Lung (tissue), 12 donors: ENCODE data around the gene ZRANB3. TPM values are rescaled to one million over a fixed set of nuclear protein-coding genes. Genes with fewer than 3 reads are reported as not detected.

ENCODE experiments used
- ATAC-seq: fragments of 200-7000 bp; cut with Tn5 transposase; one replicate; pipeline ENCODE4 v1.9.1; 2020; ENCODE audit warnings: moderate number of reproducible peaks; ENCODE audit not compliant: insufficient read depth, low FRiP score
- DNase-seq, 3 donors: peaks; one replicate each; pipeline ENCODE4 v3.0.0-alpha.2; 2013 to 2017
- H3K27ac ChIP-seq, 2 donors: one replicate each; pipeline ENCODE4 v1.5.1; 2013; ENCODE audit warnings: mild to moderate bottlenecking in 2 of 2, moderate library complexity in 2 of 2, control low read depth in 1 of 2, inconsistent platforms in 1 of 2, low read depth in 1 of 2, low read length in 1 of 2
- H3K27me3 ChIP-seq, 3 donors: one replicate each; pipeline ENCODE4 v1.5.1; 2013; ENCODE audit warnings: low read length in 2 of 3; ENCODE audit not compliant: control insufficient read depth in 3 of 3, insufficient read depth in 3 of 3
- H3K36me3 ChIP-seq, 4 donors: one replicate each; pipeline ENCODE4 v1.5.1; 2013; ENCODE audit warnings: low read length in 4 of 4, mild to moderate bottlenecking in 1 of 4, moderate library complexity in 1 of 4; ENCODE audit not compliant: control insufficient read depth in 4 of 4, insufficient read depth in 4 of 4
- H3K4me1 ChIP-seq, 5 donors: one replicate each; pipeline ENCODE4 v1.5.1; 2013; ENCODE audit warnings: low read length in 5 of 5, mild to moderate bottlenecking in 2 of 5, moderate library complexity in 1 of 5; ENCODE audit not compliant: control insufficient read depth in 5 of 5, insufficient read depth in 5 of 5
- H3K4me3 ChIP-seq: one replicate; pipeline ENCODE4 v1.5.1; 2013; ENCODE audit warnings: mild to moderate bottlenecking, control low read depth, moderate library complexity
- H3K9ac ChIP-seq, 2 donors: one replicate each; pipeline ENCODE4 v1.5.1; 2013; ENCODE audit warnings: low read length in 2 of 2, control low read depth in 1 of 2; ENCODE audit not compliant: insufficient read depth in 1 of 2
- H3K9me3 ChIP-seq, 4 donors: one replicate each; pipeline ENCODE4 v1.5.1; 2013; ENCODE audit warnings: low read length in 3 of 4, mild to moderate bottlenecking in 1 of 4, moderate library complexity in 1 of 4; ENCODE audit not compliant: control insufficient read depth in 4 of 4, insufficient read depth in 3 of 4
- WGBS, 2 donors: extraction: QIAGEN DNeasy Blood & Tissue Kit; methylation state at CpG; one replicate each; pipeline ENCODE4 v1.1.7; 2013; 5-methylcytosine and 5-hydroxymethylcytosine counted together
- polyA plus RNA-seq, 2 donors: library from polyadenylated mRNA; stranded (reverse); fragments of 200-250 nt; gene quantifications; one replicate each; pipeline ENCODE4 v1.2.1, GENCODE V29; 2013
- total RNA-seq, 2 donors: library from RNA; depleted of rRNA in 1 of 2; stranded (reverse); fragments of >200 nt in 1 of 2; gene quantifications; one replicate each; pipeline ENCODE4 v1.2.1, GENCODE V29; 2014 to 2021
- TF ChIP-seq, protein P1 (sequence below): IDR thresholded peaks from 2 replicates; pipeline ENCODE4 v1.5.1; 2012; ENCODE audit warnings: mild to moderate bottlenecking; ENCODE audit errors: control extremely low read depth, extremely low read depth
- donor health status: control.
- donor health status: control.
- donor health status: Bipolar disorder and iron deficiency.
- donor health status: healthy.
- donor health status: DM: yes; HTN: yes; CAD: no.

The ZRANB3 gene
- total and polyA plus RNA-seq, 4 donors, result 1.3 to 14.9 (median 3.3) TPM

DNA sequence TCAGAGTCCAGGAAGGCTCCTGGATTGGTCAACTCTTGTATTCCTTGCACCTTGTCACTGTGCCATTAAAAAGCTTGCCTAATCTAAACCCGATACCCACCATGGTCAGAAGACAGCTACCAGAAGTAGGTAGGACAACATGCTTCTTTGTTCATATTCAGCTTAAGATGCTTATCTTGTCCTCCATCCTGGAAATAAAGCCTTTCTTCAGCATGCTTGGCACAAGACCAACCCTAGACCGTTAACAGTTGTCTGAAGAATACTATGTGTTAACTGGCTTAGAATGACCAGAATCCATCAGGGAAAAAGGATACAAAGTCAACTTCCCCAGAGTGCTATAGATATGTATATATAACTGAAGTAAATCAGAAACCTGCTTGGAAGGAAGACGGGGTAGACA is 193.9 kb downstream of the ZRANB3 start:
- WGBS, 2 donors, result 78 to 81% methylated on average over 3 of the region's 3 CpGs
- Histone ChIP-seq H3K36me3 (peaks cover 0 to 3% (median 0%) of the 10 kb centered on the region in 4 donors), H3K9me3 (peaks cover 0 to 3% (median 0%) of the 10 kb centered on the region in 4 donors), H3K9ac (no peak overlapping the region), H3K27me3 (no peaks in the 10 kb centered on the region), H3K4me3 (no peak overlapping the region), H3K4me1 (no peaks in the 10 kb centered on the region), H3K27ac (no peak overlapping the region)
- no peak for ATAC-seq
- peak in 1 of 3 donors; percentile 13 for DNase-seq
- TF ChIP-seq, protein P1, sequence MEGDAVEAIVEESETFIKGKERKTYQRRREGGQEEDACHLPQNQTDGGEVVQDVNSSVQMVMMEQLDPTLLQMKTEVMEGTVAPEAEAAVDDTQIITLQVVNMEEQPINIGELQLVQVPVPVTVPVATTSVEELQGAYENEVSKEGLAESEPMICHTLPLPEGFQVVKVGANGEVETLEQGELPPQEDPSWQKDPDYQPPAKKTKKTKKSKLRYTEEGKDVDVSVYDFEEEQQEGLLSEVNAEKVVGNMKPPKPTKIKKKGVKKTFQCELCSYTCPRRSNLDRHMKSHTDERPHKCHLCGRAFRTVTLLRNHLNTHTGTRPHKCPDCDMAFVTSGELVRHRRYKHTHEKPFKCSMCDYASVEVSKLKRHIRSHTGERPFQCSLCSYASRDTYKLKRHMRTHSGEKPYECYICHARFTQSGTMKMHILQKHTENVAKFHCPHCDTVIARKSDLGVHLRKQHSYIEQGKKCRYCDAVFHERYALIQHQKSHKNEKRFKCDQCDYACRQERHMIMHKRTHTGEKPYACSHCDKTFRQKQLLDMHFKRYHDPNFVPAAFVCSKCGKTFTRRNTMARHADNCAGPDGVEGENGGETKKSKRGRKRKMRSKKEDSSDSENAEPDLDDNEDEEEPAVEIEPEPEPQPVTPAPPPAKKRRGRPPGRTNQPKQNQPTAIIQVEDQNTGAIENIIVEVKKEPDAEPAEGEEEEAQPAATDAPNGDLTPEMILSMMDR, result no peak

DNA sequence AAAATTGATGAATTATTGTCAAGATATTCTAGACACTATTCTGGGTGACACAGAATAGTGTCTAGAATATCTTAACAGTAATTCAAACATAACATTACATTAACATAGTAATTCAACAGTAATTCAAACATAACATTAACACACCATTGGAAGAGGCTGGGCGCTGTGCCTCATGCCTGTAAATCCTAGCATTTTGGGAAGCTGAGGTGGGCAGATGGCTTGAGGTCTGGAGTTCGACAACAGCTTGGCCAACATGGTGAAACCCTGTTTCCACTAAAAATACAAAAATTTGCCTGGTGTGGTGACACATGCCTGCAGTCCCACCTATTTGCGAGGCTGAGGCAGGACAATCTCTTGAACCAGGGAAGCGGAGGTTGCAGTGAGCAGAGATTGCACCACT is 195.8 kb downstream of the ZRANB3 start:
- H3K9me3 ChIP-seq, result peaks cover 0 to 3% (median 0%) of the 10 kb centered on the region in 4 donors
- H3K9ac ChIP-seq, result no peak overlapping the region
- TF ChIP-seq, protein P1, result no peak
- ATAC-seq (no peak), DNase-seq (no peak)
- 96 to 97% methylated on average over 4 of the region's 4 CpGs for WGBS, 2 donors
- no peak overlapping the region for H3K27ac ChIP-seq
- no peaks in the 10 kb centered on the region for H3K27me3 ChIP-seq
- H3K36me3 ChIP-seq, result peaks cover 0 to 3% (median 0%) of the 10 kb centered on the region in 4 donors
- no peak overlapping the region for H3K4me3 ChIP-seq
- no peaks in the 10 kb centered on the region for H3K4me1 ChIP-seq

DNA sequence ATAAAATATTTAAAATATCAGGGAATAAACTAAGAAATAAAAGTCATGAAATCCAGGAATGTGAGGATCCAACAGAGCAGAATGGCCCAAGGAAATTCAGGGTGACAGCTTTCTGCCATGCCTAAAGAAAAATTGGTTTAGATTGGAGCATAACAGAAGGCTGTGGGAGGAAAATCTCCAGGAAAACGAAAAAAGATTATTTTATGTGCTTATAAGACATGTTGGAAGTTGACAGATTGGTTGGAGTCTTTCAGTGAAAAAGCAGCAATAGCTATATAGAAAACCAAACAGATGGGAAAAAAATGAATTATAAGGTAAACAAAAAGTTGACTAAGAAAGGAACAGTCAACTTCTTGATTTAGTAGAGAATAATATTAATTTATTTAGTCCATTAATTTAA is 203.9 kb downstream of the ZRANB3 start:
- H3K4me3 ChIP-seq, result no peak overlapping the region
- no peaks in the 10 kb centered on the region for H3K4me1 ChIP-seq
- no peak overlapping the region for H3K9ac ChIP-seq
- 75 to 83% methylated on average over 1 of the region's 1 CpG for WGBS, 2 donors
- H3K27me3 ChIP-seq, result no peaks in the 10 kb centered on the region
- no peak overlapping the region for H3K27ac ChIP-seq
- DNase-seq (no peak), ATAC-seq (no peak)
- H3K9me3 ChIP-seq, result no peaks in the 10 kb centered on the region
- TF ChIP-seq, protein P1, result no peak
- H3K36me3 ChIP-seq, result no peaks in the 10 kb centered on the region
